ENCODE data around the gene DTNBP1.
A peak's percentile ranks its signal among the peaks of the same experiment; 100 is the strongest.

DTNBP1 gene

DNA sequence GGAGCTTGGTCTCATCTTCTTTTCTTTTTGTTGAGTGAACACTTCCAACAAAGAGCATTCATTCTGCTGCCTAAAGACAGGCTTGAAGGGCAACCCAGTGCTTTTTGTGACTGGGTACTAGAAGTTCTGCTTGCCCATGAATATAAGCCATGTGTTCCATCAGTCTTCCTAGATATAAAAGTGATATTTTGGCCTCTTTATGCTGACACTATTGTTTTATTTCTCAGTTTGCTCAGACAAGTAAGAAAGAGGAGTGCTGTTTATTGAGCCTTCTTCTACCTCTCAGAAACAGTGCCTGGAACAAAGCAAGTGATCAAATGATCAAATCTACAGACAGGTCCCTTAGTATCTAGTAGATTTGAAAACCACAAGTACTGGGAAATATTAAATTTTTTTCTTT, 2.4 kb upstream of the DTNBP1 start:
- DNase-seq: no peak
- TF ChIP-seq, protein P1, sequence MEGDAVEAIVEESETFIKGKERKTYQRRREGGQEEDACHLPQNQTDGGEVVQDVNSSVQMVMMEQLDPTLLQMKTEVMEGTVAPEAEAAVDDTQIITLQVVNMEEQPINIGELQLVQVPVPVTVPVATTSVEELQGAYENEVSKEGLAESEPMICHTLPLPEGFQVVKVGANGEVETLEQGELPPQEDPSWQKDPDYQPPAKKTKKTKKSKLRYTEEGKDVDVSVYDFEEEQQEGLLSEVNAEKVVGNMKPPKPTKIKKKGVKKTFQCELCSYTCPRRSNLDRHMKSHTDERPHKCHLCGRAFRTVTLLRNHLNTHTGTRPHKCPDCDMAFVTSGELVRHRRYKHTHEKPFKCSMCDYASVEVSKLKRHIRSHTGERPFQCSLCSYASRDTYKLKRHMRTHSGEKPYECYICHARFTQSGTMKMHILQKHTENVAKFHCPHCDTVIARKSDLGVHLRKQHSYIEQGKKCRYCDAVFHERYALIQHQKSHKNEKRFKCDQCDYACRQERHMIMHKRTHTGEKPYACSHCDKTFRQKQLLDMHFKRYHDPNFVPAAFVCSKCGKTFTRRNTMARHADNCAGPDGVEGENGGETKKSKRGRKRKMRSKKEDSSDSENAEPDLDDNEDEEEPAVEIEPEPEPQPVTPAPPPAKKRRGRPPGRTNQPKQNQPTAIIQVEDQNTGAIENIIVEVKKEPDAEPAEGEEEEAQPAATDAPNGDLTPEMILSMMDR (IDR thresholded peaks at IDR 0.05): no peak
- no peaks in the 10 kb centered on the region for H3K9me3 ChIP-seq
- H3K4me3 ChIP-seq: no peak overlapping the region
- intact Hi-C loops (cut with DNase I; ENCODE audit: low total_unique reads): no loop called here
- no peaks in the 10 kb centered on the region for H3K27me3 ChIP-seq
- H3K36me3 ChIP-seq: no peaks in the 10 kb centered on the region
- no peak overlapping the region for H3K27ac ChIP-seq
- peaks cover 0 to 11% (median 4%) of the 10 kb centered on the region in 4 donors for H3K4me1 ChIP-seq

DNA sequence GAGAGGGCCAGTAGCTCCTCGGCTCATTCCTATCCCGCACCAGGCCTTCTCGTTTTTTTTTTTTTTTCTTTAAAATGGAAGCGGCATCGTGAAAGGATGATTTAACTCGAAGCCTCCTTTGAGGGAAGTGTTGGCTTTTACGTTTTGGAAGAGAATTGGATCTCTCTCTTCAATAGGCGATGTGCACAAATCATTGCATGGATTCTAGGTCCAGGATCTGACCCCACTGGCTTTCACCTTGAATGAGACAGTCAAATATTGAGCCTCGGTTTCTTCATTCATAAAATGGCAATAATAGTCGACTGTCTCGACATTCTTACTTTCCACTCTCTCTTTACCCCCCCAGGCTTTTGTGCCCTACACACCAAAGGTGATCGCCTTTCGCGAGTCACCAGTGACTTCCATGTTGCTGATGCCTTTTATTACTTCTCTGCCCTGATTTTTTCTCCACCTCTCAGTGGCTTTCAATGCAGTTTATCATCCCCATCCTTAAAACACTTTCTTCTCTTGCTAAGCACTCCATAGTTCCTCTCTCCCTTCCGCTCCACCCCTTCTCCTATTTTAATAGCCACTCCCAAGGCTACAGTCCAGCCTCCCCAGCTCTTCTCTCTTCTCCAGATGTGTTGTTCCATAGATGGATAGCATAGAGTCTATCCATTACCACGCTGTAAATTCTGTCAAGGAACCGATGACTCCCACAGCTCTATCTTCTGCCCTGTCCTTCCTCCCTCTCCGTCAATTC, 473 bp upstream of the DTNBP1 start:
- Histone ChIP-seq H3K36me3 (no peaks in the 10 kb centered on the region), H3K9me3 (no peaks in the 10 kb centered on the region), H3K27me3 (no peaks in the 10 kb centered on the region), H3K27ac (peak overlapping the region; percentile 79 to 93), H3K4me1 (peaks cover 0 to 11% (median 4%) of the 10 kb centered on the region in 4 donors), H3K4me3 (peak overlapping the region; percentile 88 to 100)
- intact Hi-C loops (cut with DNase I; ENCODE audit: low total_unique reads): no loop called here
- TF ChIP-seq, protein P1 (IDR thresholded peaks at IDR 0.05): no peak
- DNase-seq: no peak

DNA sequence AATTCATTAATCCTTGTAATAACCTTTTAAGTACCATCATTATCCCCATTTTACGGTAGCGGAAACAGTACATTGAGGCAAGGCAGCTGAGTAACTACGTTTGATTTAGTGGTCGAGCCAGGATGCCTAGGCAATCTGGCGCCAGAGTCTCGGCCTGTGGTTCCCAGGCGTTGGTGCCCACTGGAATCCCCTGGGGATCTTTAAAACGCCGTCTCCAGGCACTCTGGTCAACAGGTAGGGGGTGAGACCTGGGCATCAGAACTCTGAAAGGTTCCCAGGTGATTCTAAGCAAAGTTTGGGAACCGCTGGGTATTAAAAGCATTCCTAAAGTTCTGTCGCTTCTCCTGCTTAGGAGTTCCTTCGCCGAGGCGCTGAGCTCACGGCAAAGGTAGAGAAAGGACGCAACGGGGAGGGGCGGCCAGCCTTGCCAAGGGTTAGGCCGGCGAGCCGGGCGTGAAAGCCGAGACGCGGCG, 939 bp downstream of the DTNBP1 start:
- Histone ChIP-seq H3K27ac (peak overlapping the region; percentile 79 to 93), H3K4me3 (peak overlapping the region; percentile 88 to 100), H3K9me3 (no peaks in the 10 kb centered on the region), H3K4me1 (peaks cover 0 to 11% (median 4%) of the 10 kb centered on the region in 4 donors), H3K36me3 (no peaks in the 10 kb centered on the region), H3K27me3 (no peaks in the 10 kb centered on the region)
- no peak for DNase-seq
- TF ChIP-seq, protein P1 (IDR thresholded peaks at IDR 0.05): no peak
- intact Hi-C loops (cut with DNase I; ENCODE audit: low total_unique reads): no loop called here

DNA sequence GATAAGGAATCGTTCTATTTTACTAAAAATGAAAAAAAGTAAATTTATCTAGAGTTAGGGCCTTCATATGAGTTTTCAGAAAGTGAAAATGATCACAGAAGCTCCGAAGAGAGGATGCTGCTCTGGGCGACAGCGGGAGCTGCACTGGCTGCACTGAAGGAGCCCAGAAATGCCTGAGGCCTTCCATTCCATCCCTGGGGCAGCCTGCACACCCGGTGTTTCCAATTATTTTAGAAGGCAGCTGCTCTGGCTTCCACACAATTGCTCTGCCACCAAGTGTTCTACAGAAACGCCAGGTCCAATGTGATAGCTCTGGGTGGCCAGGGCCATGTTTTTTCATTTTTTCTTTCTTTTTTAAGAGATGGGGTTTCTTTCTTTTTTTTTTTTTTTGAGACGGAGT, 3.6 kb downstream of the DTNBP1 start:
- intact Hi-C loops (cut with DNase I; ENCODE audit: low total_unique reads): no loop called here
- no peak overlapping the region for H3K27ac ChIP-seq
- no peak overlapping the region for H3K4me3 ChIP-seq
- no peaks in the 10 kb centered on the region for H3K36me3 ChIP-seq
- no peak for DNase-seq
- no peaks in the 10 kb centered on the region for H3K27me3 ChIP-seq
- TF ChIP-seq, protein P1 (IDR thresholded peaks at IDR 0.05): no peak
- H3K9me3 ChIP-seq: no peaks in the 10 kb centered on the region
- H3K4me1 ChIP-seq: peaks cover 0 to 23% (median 4%) of the 10 kb centered on the region in 4 donors

DNA sequence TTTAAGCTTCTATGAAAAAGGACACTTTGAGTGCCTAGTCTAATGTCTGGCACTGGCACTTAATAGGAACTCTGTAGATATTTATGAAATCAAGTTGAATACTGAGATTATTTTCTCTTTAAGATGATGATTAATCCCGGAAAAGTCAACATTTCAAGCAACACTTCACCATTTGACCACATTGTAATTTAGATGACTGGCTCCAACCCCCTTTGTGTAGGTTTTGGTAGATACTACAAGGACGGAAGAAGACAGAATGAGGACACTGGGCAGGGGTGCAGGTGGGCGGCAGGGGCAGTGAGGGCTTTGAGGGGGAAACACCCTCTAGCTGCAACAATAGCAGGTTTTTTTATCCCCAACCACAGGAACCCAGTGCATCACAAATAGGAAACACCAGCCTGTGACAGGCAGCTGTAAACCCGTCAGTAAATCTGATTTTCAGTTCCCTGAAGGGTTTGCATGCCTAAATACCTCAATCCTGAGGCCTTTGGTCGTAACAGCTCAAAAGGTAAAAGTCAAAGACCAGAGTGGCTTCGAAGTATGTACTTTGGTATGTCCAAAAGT, 4.6 kb downstream of the DTNBP1 start:
- H3K36me3 ChIP-seq: no peaks in the 10 kb centered on the region
- no peak for DNase-seq
- no peaks in the 10 kb centered on the region for H3K9me3 ChIP-seq
- TF ChIP-seq, protein P1 (IDR thresholded peaks at IDR 0.05): no peak
- H3K4me3 ChIP-seq: no peak overlapping the region
- intact Hi-C loops (cut with DNase I; ENCODE audit: low total_unique reads): no loop called here
- H3K27ac ChIP-seq: no peak overlapping the region
- no peaks in the 10 kb centered on the region for H3K27me3 ChIP-seq
- H3K4me1 ChIP-seq: peaks cover 0 to 19% (median 4%) of the 10 kb centered on the region in 4 donors

Measured in tibial artery (tissue), 4 donors.